ENCODE measurements around the gene C19orf47. TPM values are rescaled to one million over a fixed set of nuclear protein-coding genes. Genes with fewer than 3 reads are reported as not detected.
A peak's percentile ranks its signal among the peaks of the same experiment; 100 is the strongest.

The C19orf47 gene
- total RNA-seq, 1 donor from 2014 or later = 18.6 TPM

GRCh38 chr19:40388481-40388880, 40.3 kb upstream of the C19orf47 start:
- no peaks in the 10 kb centered on the region for H3K36me3 Mint-ChIP-seq
- H3K27me3 Mint-ChIP-seq = no peaks in the 10 kb centered on the region
- TF ChIP-seq CTCF (conservative IDR thresholded peaks at IDR 0.05) = no peak
- H3K4me1 Mint-ChIP-seq (ENCODE audit: unreplicated experiment) = peaks cover 4% of the 10 kb centered on the region
- no peak for DNase-seq (ENCODE audit: extremely low spot score, unreplicated experiment)
- no peak overlapping the region for H3K27ac Mint-ChIP-seq
- H3K9me3 Mint-ChIP-seq = no peaks in the 10 kb centered on the region
- H3K4me3 Mint-ChIP-seq = no peak overlapping the region

GRCh38 chr19:40387155-40387554, 39.0 kb upstream of the C19orf47 start:
- Mint-ChIP-seq H3K4me3 (no peak overlapping the region), H3K36me3 (no peaks in the 10 kb centered on the region), H3K27me3 (no peaks in the 10 kb centered on the region), H3K27ac (no peak overlapping the region), H3K4me1 (ENCODE audit: unreplicated experiment) (no peaks in the 10 kb centered on the region), H3K9me3 (no peaks in the 10 kb centered on the region)
- no peak for DNase-seq (ENCODE audit: extremely low spot score, unreplicated experiment)
- TF ChIP-seq CTCF (conservative IDR thresholded peaks at IDR 0.05) = no peak

GRCh38 chr19:40383668-40384248, 35.6 kb upstream of the C19orf47 start:
- no peak overlapping the region for H3K27ac Mint-ChIP-seq
- no peak overlapping the region for H3K4me3 Mint-ChIP-seq

GRCh38 chr19:40381321-40381720, 33.1 kb upstream of the C19orf47 start:
- no peaks in the 10 kb centered on the region for H3K27me3 Mint-ChIP-seq
- no peaks in the 10 kb centered on the region for H3K36me3 Mint-ChIP-seq
- no peaks in the 10 kb centered on the region for H3K4me1 Mint-ChIP-seq (ENCODE audit: unreplicated experiment)
- TF ChIP-seq CTCF (conservative IDR thresholded peaks at IDR 0.05) = peak; percentile 38
- DNase-seq (ENCODE audit: extremely low spot score, unreplicated experiment) = no peak
- H3K9me3 Mint-ChIP-seq = no peaks in the 10 kb centered on the region
- H3K4me3 Mint-ChIP-seq = no peak overlapping the region
- no peak overlapping the region for H3K27ac Mint-ChIP-seq

More at GRCh38 chr19:40383668-40384248, 35.6 kb upstream of the C19orf47 start:
- no peaks in the 10 kb centered on the region for H3K9me3 Mint-ChIP-seq
- no peaks in the 10 kb centered on the region for H3K4me1 Mint-ChIP-seq (ENCODE audit: unreplicated experiment)
- H3K27me3 Mint-ChIP-seq = no peaks in the 10 kb centered on the region
- no peak for DNase-seq (ENCODE audit: extremely low spot score, unreplicated experiment)
- no peak for TF ChIP-seq CTCF (conservative IDR thresholded peaks at IDR 0.05)
- H3K36me3 Mint-ChIP-seq = no peaks in the 10 kb centered on the region

- no peak overlapping the region for H3K4me3 Mint-ChIP-seq
- no peak for DNase-seq (ENCODE audit: extremely low spot score, unreplicated experiment)
- no peak overlapping the region for H3K27ac Mint-ChIP-seq
- H3K27me3 Mint-ChIP-seq = no peaks in the 10 kb centered on the region
- H3K9me3 Mint-ChIP-seq = no peaks in the 10 kb centered on the region
- TF ChIP-seq CTCF (conservative IDR thresholded peaks at IDR 0.05) = no peak
- H3K36me3 Mint-ChIP-seq = no peaks in the 10 kb centered on the region
- no peaks in the 10 kb centered on the region for H3K4me1 Mint-ChIP-seq (ENCODE audit: unreplicated experiment)
These were observed 32.2 kb upstream of the C19orf47 start for GRCh38 chr19:40380199-40381037.
